Activated T-helper 9 cell treated with anti-CD3 and anti-CD28 coated beads, Interleukin-2, amount 50 U/mL, for 16 hours (primary cell): ENCODE measurements around the gene C8A.

Experiments used
- DNase-seq: peaks from one replicate; pipeline ENCODE4 v3.0.0-alpha.2; 2020; ENCODE audit warnings: low read depth

The C8A gene

DNA sequence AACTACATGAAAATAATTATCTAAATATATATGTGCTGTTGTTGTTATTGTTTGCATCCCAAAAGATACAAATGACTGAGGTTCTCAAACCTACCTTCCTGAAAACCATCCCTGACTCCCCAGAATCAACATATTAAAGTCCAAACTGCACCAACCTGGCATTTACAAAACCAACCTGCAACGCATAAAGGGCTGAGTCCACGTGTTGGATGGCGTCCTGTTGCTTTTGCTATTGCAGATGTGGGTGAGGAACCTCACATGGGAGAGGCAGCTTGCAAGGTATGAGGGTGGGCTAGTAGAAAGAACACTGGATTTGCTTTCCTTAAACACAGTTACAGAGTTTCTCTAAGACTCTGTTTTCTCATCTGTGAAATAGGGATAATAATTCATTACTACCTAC is 112.8 kb downstream of the C8A start:
- no peak for DNase-seq
